Keratinocyte (primary cell): ENCODE measurements around the gene RIPOR2. TPM values are rescaled to one million over a fixed set of nuclear protein-coding genes. Genes with fewer than 3 reads are reported as not detected.

Experiments used
- DNase-seq: peaks from one replicate; pipeline ENCODE4 v3.0.0-alpha.2; 2011; ENCODE audit warnings: low read depth, missing footprints, low spot score
- FAIRE-seq: peaks from 2 replicates; lab custom pipeline; 2011; peaks lifted over from hg19 to GRCh38; lab: Jason Lieb, UNC
- H2AFZ ChIP-seq: 2 replicates; pipeline ENCODE4 v1.6.0; 2012; ENCODE audit warnings: low read length, control low read depth, inconsistent platforms; ENCODE audit not compliant: control insufficient read depth
- H3K27ac ChIP-seq: 2 replicates; pipeline ENCODE4 v1.5.1; 2011; ENCODE audit warnings: low read length; ENCODE audit not compliant: control insufficient read depth, insufficient read depth
- H3K27me3 ChIP-seq: 3 replicates; pipeline ENCODE4 v1.6.0; 2011; ENCODE audit warnings: low read length; ENCODE audit not compliant: control insufficient read depth, insufficient read depth; ENCODE audit errors: extremely low read depth
- H3K36me3 ChIP-seq, 2 experiments: 2 replicates in 1 of 2; 3 replicates in 1 of 2; pipeline ENCODE4 v1.5.1; 2011; ENCODE audit warnings: low read length in 2 of 2, mild to moderate bottlenecking in 1 of 2; ENCODE audit not compliant: control insufficient read depth in 2 of 2, insufficient read depth in 2 of 2; ENCODE audit errors: extremely low read depth in 1 of 2
- H3K4me1 ChIP-seq: 3 replicates; pipeline ENCODE4 v1.5.1; 2011; ENCODE audit warnings: low read length; ENCODE audit not compliant: control insufficient read depth, insufficient read depth; ENCODE audit errors: extremely low read depth
- H3K4me2 ChIP-seq: 3 replicates; pipeline ENCODE4 v1.6.0; 2011; ENCODE audit warnings: low read depth, low read length; ENCODE audit not compliant: control insufficient read depth, insufficient read depth; ENCODE audit errors: extremely low read depth
- H3K4me3 ChIP-seq, 3 experiments: fragments of 200-600 bp in 1 of 3; sonication (generic) in 1 of 3; 2 replicates in 2 of 3; 3 replicates in 1 of 3; pipeline ENCODE4 v1.5.1; 2011 to 2016; ENCODE audit warnings: low read length in 3 of 3, mild to moderate bottlenecking in 3 of 3, control low read depth in 2 of 3, inconsistent platforms in 1 of 3, low read depth in 1 of 3, mixed read lengths in 1 of 3, mixed run types in 1 of 3, moderate library complexity in 1 of 3; ENCODE audit not compliant: control insufficient read depth in 2 of 3, insufficient read depth in 2 of 3; ENCODE audit errors: extremely low read depth in 1 of 3
- H3K79me2 ChIP-seq: 2 replicates; pipeline ENCODE4 v1.6.0; 2012; ENCODE audit warnings: low read length; ENCODE audit not compliant: control insufficient read depth, insufficient read depth
- H3K9ac ChIP-seq: 3 replicates; pipeline ENCODE4 v1.6.0; 2011; ENCODE audit warnings: low read length; ENCODE audit not compliant: control insufficient read depth, insufficient read depth; ENCODE audit errors: extremely low read depth
- H3K9me1 ChIP-seq: 3 replicates; pipeline ENCODE4 v1.6.0; 2011; ENCODE audit warnings: low read length; ENCODE audit not compliant: control insufficient read depth, insufficient read depth; ENCODE audit errors: extremely low read depth
- H3K9me3 ChIP-seq: 2 replicates; pipeline ENCODE4 v1.5.1; 2012; ENCODE audit warnings: low read depth, low read length; ENCODE audit not compliant: control insufficient read depth
- H4K20me1 ChIP-seq: 3 replicates; pipeline ENCODE4 v1.6.0; 2011; ENCODE audit warnings: low read length; ENCODE audit not compliant: control insufficient read depth, insufficient read depth; ENCODE audit errors: extremely low read depth
- CTCF ChIP-seq, 3 experiments: IDR thresholded peaks in 1 of 3; conservative IDR thresholded peaks in 1 of 3; optimal IDR thresholded peaks in 1 of 3; 2 replicates in 2 of 3; 3 replicates in 1 of 3; pipeline versions ENCODE3 to v1.5.1; 2011; ENCODE audit warnings: low read length in 3 of 3, mild to moderate bottlenecking in 3 of 3, moderate library complexity in 2 of 3, control low read depth in 1 of 3, inconsistent platforms in 1 of 3; ENCODE audit not compliant: insufficient read depth in 2 of 3; ENCODE audit errors: extremely low read depth in 1 of 3
- EZH2 ChIP-seq: IDR thresholded peaks from one replicate; pipeline ENCODE4 v1.6.1; 2012; ENCODE audit warnings: inconsistent platforms, mild to moderate bottlenecking, low read length, moderate library complexity
- dilution Hi-C: fragments of 300-500 bp; cut with MboI; formaldehyde crosslinking; loops from one replicate; pipeline ENCODE4 v1.7.0; 2020; ENCODE audit warnings: low sequenced_read_pairs; ENCODE audit not compliant: extremely low pct_ligation_motif_present
- polyA plus RNA-seq, 5 experiments: library from polyadenylated mRNA; depleted of rRNA in 3 of 5; stranded (reverse) in 3 of 5; stranded (forward) in 1 of 5; unstranded in 1 of 5; fragments of >200 nt; gene quantifications; 1 replicate in 1 of 5; 2 replicates in 3 of 5; 3 replicates in 1 of 5; pipeline versions ENCODE4 v1.2.1 to v1.2.3, GENCODE V29; 2011 to 2012; ENCODE audit warnings: missing spikeins in 2 of 5, low read depth in 1 of 5, low replicate concordance in 1 of 5

Gene RIPOR2
- polyA plus RNA-seq, 1 donor (not counting 4 experiments of a cell fraction or from before 2014, with no cell fraction given), result 0.07 TPM

- TF ChIP-seq CTCF (optimal IDR thresholded peaks at IDR 0.05 in 1 of 3, IDR thresholded peaks at IDR 0.05 in 1 of 3, conservative IDR thresholded peaks at IDR 0.05 in 1 of 3; ENCODE audit: extremely low read depth in 1 of 3, insufficient read depth in 2 of 3, low read length in 3 of 3) (no peak), EZH2 (no peak)
Measured at GRCh38 chr6:24867104-24867703, 68.6 kb downstream of the RIPOR2 start.

GRCh38 chr6:24865161-24865560 lies 70.6 kb downstream of the RIPOR2 start:
- Histone ChIP-seq H3K79me2 (no peaks in the 10 kb centered on the region), H3K9me3 (no peaks in the 10 kb centered on the region), H3K36me3 (no peaks in the 10 kb centered on the region), H3K27ac (no peak overlapping the region), H3K27me3 (no peaks in the 10 kb centered on the region), H3K4me1 (peaks cover 3% of the 10 kb centered on the region), H3K9me1 (no peaks in the 10 kb centered on the region), H4K20me1 (no peaks in the 10 kb centered on the region), H3K9ac (no peak overlapping the region), H3K4me3 (no peak overlapping the region), H2AFZ (no peak overlapping the region), H3K4me2 (no peak overlapping the region)
- TF ChIP-seq EZH2 (no peak), CTCF (optimal IDR thresholded peaks at IDR 0.05 in 1 of 3, IDR thresholded peaks at IDR 0.05 in 1 of 3, conservative IDR thresholded peaks at IDR 0.05 in 1 of 3; ENCODE audit: extremely low read depth in 1 of 3, insufficient read depth in 2 of 3, low read length in 3 of 3) (no peak)
- FAIRE-seq (no peak), DNase-seq (no peak)
- dilution Hi-C loops, result loop anchor here (25.0 kb wide), 1 partner anchor 122 kb away; no protein-coding TSS in a partner anchor

More at GRCh38 chr6:24867104-24867703, 68.6 kb downstream of the RIPOR2 start:
- H3K4me3 ChIP-seq, result no peak overlapping the region
- H3K9ac ChIP-seq, result no peak overlapping the region
- peaks cover 3% of the 10 kb centered on the region for H3K4me1 ChIP-seq
- H3K27me3 ChIP-seq, result no peaks in the 10 kb centered on the region
- no peak for DNase-seq
- no peaks in the 10 kb centered on the region for H3K9me3 ChIP-seq
- H3K79me2 ChIP-seq, result no peaks in the 10 kb centered on the region
- dilution Hi-C loops, result loop anchor here (25.0 kb wide), 1 partner anchor 120 kb away; no protein-coding TSS in a partner anchor
- no peaks in the 10 kb centered on the region for H3K36me3 ChIP-seq
- H3K4me2 ChIP-seq, result no peak overlapping the region
- H3K27ac ChIP-seq, result no peak overlapping the region
- H3K9me1 ChIP-seq, result no peaks in the 10 kb centered on the region
- H4K20me1 ChIP-seq, result no peaks in the 10 kb centered on the region
- no peak for FAIRE-seq
- H2AFZ ChIP-seq, result no peak overlapping the region
